ENCODE data around the gene NOL4L. TPM values are rescaled to one million over a fixed set of nuclear protein-coding genes. Genes with fewer than 3 reads are reported as not detected.

Gene NOL4L
- total and polyA plus RNA-seq, 2 experiments from 2014 or later: 38.8 to 39.2 TPM

- Histone ChIP-seq H3F3A (replicated peaks; ENCODE audit: low read depth) (0 out of 2 replicates have a peak, but pooled peaks cover 15% of the 10 kb centered on the region), H2AFZ (no peak overlapping the region), H4K20me1 (replicated peaks; ENCODE audit: insufficient read depth) (peaks cover 28% of the 10 kb centered on the region), H3K4me2 (no peak overlapping the region), H3K36me3 (ENCODE audit: insufficient read depth) (peaks cover 4% of the 10 kb centered on the region; the same call in 1 of the 2 replicates), H3K79me2 (replicated peaks; ENCODE audit: insufficient read depth) (0 out of 2 replicates have a peak, but pooled peaks cover 6% of the 10 kb centered on the region), H3K9me2 (ENCODE audit: insufficient read depth) (no peaks in the 10 kb centered on the region), H3K27ac (ENCODE audit: low read depth) (no peak overlapping the region), H3K4me3 (no peak overlapping the region), H3K27me3 (ENCODE audit: insufficient read depth) (no peaks in the 10 kb centered on the region), H3K4me1 (ENCODE audit: insufficient read depth) (peaks cover 14% of the 10 kb centered on the region)
- H3K36me3 Mint-ChIP-seq (ENCODE audit: low read depth): peaks cover 25% of the 10 kb centered on the region
- H3K9me3 Mint-ChIP-seq: no peaks in the 10 kb centered on the region
- H3K27ac Mint-ChIP-seq: no peak overlapping the region
- peaks cover 13% of the 10 kb centered on the region; the same call in 2 of the 3 replicates for H3K4me1 Mint-ChIP-seq
- H3K27me3 Mint-ChIP-seq (ENCODE audit: insufficient read depth, low read depth, poor library complexity): peaks cover 15% of the 10 kb centered on the region
- DNase-seq (ENCODE audit: low spot score): no peak
- H3K4me3 Mint-ChIP-seq: no peak overlapping the region
- TF ChIP-seq ZNF114 (CRISPR knock-in tag; IDR thresholded peaks at IDR 0.05): no peak
- TF ChIP-seq, protein P1, sequence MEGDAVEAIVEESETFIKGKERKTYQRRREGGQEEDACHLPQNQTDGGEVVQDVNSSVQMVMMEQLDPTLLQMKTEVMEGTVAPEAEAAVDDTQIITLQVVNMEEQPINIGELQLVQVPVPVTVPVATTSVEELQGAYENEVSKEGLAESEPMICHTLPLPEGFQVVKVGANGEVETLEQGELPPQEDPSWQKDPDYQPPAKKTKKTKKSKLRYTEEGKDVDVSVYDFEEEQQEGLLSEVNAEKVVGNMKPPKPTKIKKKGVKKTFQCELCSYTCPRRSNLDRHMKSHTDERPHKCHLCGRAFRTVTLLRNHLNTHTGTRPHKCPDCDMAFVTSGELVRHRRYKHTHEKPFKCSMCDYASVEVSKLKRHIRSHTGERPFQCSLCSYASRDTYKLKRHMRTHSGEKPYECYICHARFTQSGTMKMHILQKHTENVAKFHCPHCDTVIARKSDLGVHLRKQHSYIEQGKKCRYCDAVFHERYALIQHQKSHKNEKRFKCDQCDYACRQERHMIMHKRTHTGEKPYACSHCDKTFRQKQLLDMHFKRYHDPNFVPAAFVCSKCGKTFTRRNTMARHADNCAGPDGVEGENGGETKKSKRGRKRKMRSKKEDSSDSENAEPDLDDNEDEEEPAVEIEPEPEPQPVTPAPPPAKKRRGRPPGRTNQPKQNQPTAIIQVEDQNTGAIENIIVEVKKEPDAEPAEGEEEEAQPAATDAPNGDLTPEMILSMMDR (conservative IDR thresholded peaks at IDR 0.05; ENCODE audit: low read depth in 2 of 2): no peak
- no peak for TF ChIP-seq JUNB (IDR thresholded peaks at IDR 0.05; ENCODE audit: unreplicated experiment)
- TF ChIP-seq ZNF331 (CRISPR knock-in tag; IDR thresholded peaks at IDR 0.05; ENCODE audit: low read depth): no peak
- ATAC-seq: no peak
These were observed 131.5 kb downstream of the NOL4L start for GRCh38 chr20:32453467-32454163.

GRCh38 chr20:32452776-32453466, 132.2 kb downstream of the NOL4L start:
- H3K36me3 Mint-ChIP-seq (ENCODE audit: low read depth): peaks cover 28% of the 10 kb centered on the region
- H3K4me3 Mint-ChIP-seq: no peak overlapping the region
- TF ChIP-seq EZH2 (IDR thresholded peaks at IDR 0.05; ENCODE audit: low read depth, unreplicated experiment) (no peak), POLR2AphosphoS5 (IDR thresholded peaks at IDR 0.05; ENCODE audit: low read depth) (no peak), NANOG (IDR thresholded peaks at IDR 0.05; ENCODE audit: borderline replicate concordance) (no peak), ZNF331 (CRISPR knock-in tag; IDR thresholded peaks at IDR 0.05; ENCODE audit: low read depth) (no peak)
- TF ChIP-seq, protein P1 (conservative IDR thresholded peaks at IDR 0.05; ENCODE audit: low read depth in 2 of 2): no peak
- TF ChIP-seq, protein P2, sequence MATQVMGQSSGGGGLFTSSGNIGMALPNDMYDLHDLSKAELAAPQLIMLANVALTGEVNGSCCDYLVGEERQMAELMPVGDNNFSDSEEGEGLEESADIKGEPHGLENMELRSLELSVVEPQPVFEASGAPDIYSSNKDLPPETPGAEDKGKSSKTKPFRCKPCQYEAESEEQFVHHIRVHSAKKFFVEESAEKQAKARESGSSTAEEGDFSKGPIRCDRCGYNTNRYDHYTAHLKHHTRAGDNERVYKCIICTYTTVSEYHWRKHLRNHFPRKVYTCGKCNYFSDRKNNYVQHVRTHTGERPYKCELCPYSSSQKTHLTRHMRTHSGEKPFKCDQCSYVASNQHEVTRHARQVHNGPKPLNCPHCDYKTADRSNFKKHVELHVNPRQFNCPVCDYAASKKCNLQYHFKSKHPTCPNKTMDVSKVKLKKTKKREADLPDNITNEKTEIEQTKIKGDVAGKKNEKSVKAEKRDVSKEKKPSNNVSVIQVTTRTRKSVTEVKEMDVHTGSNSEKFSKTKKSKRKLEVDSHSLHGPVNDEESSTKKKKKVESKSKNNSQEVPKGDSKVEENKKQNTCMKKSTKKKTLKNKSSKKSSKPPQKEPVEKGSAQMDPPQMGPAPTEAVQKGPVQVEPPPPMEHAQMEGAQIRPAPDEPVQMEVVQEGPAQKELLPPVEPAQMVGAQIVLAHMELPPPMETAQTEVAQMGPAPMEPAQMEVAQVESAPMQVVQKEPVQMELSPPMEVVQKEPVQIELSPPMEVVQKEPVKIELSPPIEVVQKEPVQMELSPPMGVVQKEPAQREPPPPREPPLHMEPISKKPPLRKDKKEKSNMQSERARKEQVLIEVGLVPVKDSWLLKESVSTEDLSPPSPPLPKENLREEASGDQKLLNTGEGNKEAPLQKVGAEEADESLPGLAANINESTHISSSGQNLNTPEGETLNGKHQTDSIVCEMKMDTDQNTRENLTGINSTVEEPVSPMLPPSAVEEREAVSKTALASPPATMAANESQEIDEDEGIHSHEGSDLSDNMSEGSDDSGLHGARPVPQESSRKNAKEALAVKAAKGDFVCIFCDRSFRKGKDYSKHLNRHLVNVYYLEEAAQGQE (IDR thresholded peaks at IDR 0.05; ENCODE audit: unreplicated experiment): no peak

More at GRCh38 chr20:32452776-32453466, 132.2 kb downstream of the NOL4L start:
- H3K27me3 Mint-ChIP-seq (ENCODE audit: insufficient read depth, low read depth, poor library complexity): peaks cover 14% of the 10 kb centered on the region
- H3K36me3 ChIP-seq (ENCODE audit: insufficient read depth): peaks cover 4% of the 10 kb centered on the region; the same call in 1 of the 2 replicates
- no peak overlapping the region for H3K4me2 ChIP-seq
- DNase-seq (ENCODE audit: low spot score) (no peak), ATAC-seq (no peak)
- H3K9me2 ChIP-seq (ENCODE audit: insufficient read depth): no peaks in the 10 kb centered on the region
- peaks cover 28% of the 10 kb centered on the region for H4K20me1 ChIP-seq (replicated peaks; ENCODE audit: insufficient read depth)
- 0 out of 2 replicates have a peak, but pooled peaks cover 8% of the 10 kb centered on the region for H3F3A ChIP-seq (replicated peaks; ENCODE audit: low read depth)
- peaks cover 6% of the 10 kb centered on the region; the same call in 2 of the 3 replicates for H3K4me1 Mint-ChIP-seq
- no peak overlapping the region for H3K27ac Mint-ChIP-seq
- H3K27me3 ChIP-seq (ENCODE audit: insufficient read depth): no peaks in the 10 kb centered on the region
- H3K27ac ChIP-seq (ENCODE audit: low read depth): no peak overlapping the region
- no peak overlapping the region for H2AFZ ChIP-seq
- H3K9me3 Mint-ChIP-seq: no peaks in the 10 kb centered on the region
- H3K4me3 ChIP-seq: no peak overlapping the region
- 0 out of 2 replicates have a peak, but pooled peaks cover 6% of the 10 kb centered on the region for H3K79me2 ChIP-seq (replicated peaks; ENCODE audit: insufficient read depth)
- peaks cover 9% of the 10 kb centered on the region for H3K4me1 ChIP-seq (ENCODE audit: insufficient read depth)

Measured in GM23338 (cell line).